ENCODE measurements around the gene SASH3.

GRCh38 chrX:129783291-129783713 is 3.6 kb downstream of the SASH3 start:
- TF ChIP-seq POLR2A (IDR thresholded peaks at IDR 0.05) (no peak), CTCF (IDR thresholded peaks at IDR 0.05) (no peak)
